ENCODE data around the gene IMMP2L.

The IMMP2L gene

DNA sequence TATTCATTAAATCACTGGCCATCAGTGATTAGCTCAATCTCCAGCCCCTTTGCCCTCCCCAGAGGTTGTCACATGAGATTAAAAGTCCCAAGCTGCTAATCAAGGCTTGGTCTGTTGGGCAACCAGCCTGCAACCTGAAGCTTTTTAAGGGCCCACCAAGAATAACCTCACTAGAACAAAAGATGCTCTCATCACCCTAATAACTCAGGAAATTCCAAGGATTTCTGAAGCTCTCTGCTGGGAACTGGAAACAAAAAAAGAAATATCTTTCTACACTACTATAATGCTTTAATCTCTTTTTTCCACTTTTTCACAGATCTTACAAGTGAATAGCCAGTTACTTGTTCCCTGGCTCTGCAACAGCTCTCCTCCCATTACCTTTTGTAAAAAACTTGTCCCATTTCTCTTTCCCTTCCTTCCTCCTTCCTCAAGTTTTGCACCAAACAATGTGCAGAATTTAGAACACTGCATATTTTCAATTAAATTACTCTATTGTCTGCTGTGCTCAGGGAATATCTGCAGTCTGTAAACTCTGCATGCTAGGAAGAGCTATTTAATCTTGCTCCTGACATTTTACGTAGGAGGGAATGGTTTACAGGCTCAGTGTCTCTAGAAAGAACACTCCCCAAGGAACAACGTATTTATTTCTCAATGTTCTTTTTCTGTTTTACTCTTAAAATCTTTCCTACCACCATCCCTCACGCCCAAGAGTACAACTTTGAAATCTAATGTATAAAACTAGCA, 169.1 kb downstream of the IMMP2L start:
- DNase-seq (ENCODE audit: low read depth in 2 of 2): no peak

DNA sequence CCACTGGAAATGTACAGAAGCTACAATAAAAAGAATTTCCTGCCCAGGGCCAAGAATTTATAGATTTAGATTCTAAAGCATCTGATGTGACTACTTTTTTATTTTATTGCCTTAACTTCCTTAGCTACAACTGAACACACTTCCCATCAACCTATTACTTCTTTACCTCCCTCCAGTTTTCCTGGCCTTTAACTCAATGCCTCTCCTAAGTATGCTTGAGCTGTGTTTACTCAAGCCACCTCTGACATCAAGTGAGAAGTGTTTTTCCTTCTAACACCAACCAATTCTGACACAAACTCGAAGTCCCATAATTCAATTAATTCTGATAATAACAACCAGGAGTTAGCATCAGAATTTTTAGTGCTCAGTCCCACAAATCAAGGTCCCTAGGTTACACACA, 170.0 kb downstream of the IMMP2L start:
- DNase-seq (ENCODE audit: low read depth in 2 of 2): no peak

DNA sequence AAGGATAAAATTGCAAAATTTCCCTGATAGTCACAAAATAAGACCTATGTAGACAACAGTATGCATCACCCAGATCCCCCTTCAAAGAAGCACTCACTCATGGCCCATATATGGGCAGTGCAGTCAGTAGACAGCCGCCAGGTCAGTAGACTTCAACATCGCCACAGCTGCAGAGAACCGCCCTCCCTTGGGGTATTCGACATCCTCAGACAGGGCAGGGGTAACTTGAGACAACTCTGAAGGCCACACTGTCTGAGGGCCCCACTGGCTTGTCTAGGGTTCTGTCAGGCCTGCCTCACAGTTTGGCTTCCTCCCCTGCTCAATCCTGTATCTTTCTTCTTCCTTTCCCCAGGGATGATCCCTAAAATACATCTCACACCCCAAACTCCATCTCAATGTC, 172.3 kb downstream of the IMMP2L start:
- DNase-seq (ENCODE audit: low read depth in 2 of 2): no peak

DNA sequence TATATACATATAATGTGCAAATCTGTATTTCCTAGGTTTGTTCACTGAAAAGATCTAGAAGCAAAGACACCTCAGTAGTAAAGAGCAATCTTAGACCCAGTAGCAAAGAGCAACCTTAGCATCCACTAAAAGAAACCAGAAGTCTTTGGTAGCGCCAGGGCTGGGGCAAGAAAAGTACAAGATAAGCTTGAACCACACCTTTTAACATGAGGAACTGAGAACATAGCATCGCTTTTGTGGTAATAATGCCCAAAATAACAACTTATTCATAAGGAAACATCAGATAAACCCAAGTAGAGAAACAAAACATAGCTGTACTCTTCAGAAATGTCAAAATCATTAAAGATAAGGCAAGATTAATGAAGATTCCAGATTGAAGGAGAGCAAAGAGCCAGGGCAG, 173.4 kb downstream of the IMMP2L start:
- DNase-seq (ENCODE audit: low read depth in 2 of 2): no peak

DNA sequence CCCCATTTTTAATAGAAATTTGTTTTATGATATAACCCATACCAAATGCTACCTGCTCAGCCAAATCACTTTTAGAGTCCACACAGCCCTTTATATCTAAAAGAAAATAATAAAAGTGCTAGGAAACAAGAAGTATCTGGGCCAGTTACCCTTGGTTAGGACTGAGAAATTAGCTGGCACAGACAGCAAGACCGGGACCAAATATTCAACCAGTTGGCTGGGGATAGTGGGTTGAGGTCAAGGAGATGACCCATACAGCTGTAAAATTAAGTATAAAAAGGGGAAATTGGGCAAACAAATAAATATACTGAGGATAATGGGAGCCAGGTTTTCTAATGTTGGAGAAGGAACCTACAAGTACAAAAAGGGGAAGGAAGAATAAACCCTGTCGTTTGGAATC, 174.3 kb downstream of the IMMP2L start:
- DNase-seq (ENCODE audit: low read depth in 2 of 2): no peak

DNA sequence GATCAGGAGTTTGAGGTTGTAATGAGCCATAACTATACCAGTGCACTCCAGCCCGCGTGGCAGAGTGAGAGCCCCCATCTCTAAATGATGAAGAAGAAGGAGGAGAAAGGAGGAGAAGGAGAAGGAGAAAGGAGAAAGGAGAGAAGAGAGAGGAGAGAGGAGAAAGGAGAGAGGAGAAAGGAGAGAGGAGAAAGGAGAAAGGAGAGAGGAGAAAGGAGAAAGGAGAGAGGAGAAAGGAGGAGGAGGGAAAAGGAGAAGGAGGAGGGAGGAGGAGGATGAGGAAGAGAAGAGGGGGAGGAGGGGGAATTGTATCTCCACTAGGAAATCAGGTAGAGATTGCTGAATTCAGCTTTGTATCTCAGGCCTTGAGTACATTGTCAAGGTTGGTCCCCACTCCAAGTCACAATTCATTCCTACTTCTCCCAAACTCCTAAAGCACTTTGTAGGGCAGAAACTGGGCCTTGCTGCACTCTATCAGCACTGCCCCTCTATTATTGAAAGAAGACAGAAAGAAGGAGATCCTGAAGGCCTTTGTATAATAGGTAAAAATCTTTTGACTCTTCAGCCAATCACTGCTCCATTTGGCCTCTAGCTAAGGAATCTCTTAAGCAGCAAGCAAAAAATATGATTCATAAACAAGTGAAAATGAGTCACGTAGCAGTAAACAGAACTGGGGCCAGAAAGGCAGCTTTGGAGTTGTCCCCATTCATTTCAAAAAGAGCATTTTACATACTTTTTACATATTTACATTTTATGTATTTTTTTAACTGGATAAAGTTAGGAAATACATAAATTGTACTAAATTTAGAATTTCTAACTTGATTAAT, 178.0 kb downstream of the IMMP2L start:
- DNase-seq (ENCODE audit: low read depth in 2 of 2): no peak

DNA sequence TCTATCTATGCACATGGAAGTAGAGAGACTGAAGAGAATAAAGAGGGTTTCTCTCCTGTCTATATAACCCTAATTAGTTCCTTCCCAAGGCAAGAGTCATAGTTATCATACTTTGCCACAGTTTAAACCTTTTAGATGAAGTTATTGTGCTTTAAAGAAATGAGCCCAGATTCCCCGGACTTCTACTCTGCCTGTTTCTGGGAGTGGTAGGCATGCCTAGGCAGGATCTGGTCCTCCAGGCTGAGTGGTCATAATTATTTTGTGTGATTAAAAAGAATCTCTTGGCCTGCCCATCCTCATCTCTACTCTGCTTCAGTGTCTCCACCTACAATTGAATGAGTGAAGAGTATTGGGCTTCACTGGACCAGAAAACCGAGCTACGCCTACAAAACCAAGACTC, 179.2 kb downstream of the IMMP2L start:
- no peak for DNase-seq (ENCODE audit: low read depth in 2 of 2)

DNA sequence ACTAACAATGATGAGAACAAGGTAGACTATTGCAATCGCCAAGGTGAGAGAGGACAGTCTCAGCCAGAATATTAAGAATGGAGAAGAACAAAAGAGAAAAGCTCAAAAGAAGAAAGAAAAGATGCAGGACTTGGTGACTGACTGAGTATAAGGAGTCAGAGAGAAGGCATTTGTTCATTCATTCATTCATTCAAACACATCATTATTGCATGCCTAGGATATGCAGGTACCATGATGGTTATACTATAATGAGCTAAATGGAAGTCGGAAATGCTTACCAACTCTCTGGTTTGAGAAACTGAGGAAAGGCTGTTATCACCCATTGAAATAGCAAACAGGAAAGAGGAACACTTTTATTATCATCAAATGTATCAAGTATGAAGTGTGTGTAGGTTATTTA, 180.7 kb downstream of the IMMP2L start:
- no peak for DNase-seq (ENCODE audit: low read depth in 2 of 2)

DNA sequence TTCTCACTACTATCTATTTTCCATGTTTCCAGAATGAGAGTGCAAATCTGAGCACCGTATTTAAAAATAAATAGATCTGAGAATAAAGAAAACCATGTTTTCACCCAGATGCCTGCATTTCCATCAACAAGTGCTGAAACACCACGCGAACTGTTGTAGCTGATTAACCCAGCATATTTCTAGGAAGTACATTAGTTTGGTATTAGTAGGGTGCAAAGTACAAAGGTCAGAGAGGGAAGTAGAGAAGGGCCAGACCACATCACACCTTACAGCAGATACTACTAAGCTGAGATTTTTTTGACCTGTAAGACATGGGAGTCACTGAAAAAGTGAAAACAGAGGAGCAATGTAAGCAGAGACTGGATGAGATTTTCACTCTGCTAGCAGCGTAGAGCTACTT, 181.3 kb downstream of the IMMP2L start:
- DNase-seq (ENCODE audit: low read depth in 2 of 2): no peak

DNA sequence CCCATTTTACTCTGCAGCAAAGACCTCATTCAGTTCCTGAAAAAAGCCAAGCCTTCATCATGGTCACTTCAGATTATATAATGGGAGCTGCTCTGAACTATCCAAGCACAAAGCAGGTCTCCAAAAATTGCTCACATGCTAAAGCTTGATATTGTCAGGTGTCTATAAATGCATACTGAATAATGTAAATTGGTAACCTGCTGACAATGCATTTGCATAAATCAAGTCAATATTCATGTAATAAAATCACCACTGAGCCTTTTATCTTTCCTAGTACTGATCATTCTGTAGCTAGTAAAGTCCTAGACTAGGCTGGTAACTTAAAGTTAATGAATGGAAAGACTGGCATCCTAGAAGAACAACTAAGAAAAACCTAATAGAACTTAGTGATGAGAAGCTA, 188.3 kb downstream of the IMMP2L start:
- DNase-seq (ENCODE audit: low read depth in 2 of 2): no peak

DNA sequence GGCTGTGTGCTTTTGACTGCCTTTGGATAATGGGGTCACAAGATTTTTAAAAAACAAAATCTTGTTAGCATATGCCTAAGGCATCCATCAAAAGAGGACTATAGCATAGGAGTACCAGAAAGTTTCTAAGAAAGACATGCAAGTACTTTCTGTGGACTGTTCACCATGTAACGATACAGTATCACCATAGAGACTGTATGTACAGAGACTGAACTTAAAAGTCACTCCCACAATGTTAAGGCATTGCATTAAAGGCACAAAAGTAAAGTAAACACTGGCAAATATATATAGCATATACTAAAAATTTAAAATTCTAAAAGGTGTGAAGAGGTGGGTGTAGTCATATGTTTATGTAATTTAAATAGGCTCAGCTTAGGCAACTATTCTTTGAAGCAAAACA, 190.9 kb downstream of the IMMP2L start:
- DNase-seq (ENCODE audit: low read depth in 2 of 2): no peak

DNA sequence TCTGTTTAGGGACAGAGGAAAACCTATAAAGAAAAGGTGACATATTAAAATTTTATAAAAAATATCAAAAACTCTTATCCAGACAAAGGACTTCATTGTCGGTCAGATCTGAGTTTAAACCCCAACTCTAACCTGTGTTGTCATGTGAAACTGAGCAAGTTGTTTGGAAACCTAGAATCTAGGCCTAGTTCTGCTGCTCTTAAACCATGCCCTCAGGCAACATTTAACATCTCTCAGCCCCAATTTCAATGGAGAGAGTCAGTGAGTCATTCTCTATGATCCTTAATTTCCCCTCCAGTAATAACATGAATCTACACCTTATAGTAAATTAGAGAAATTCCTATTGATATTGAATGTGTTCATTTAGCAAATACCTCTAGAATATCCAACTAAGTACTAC, 192.3 kb downstream of the IMMP2L start:
- DNase-seq (ENCODE audit: low read depth in 2 of 2): no peak

DNA sequence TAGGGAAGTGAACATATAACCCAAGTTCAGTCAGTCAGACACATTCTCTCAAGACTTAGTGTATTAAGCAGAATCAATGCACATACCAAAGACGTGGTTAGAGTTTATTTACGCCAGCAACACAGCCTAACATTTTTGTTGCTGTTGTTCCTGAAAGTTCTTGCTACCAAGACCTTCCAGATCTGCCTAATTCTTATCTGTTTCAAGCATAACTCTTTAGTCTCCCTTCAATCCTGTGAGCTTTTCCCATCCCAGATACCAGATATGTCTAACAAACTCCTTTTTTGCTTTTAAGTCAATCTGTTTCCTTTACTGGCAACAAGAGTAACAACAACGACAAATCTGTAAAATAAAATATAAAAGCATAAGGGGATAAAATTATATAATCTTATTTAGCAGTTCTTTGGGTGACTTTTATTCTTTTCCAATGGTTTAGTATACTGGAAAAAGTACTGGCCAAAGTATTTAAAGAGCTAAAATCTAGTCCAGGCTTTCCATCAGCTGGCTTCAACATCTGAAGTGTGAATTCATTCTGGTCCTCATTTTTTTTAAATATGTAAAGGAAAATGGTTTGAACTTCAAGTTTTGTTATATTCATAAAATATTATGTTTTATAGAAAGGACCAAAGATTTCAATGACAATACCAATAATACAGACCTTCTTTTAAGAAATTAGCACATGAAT, 193.8 kb downstream of the IMMP2L start:
- no peak for DNase-seq (ENCODE audit: low read depth in 2 of 2)

DNA sequence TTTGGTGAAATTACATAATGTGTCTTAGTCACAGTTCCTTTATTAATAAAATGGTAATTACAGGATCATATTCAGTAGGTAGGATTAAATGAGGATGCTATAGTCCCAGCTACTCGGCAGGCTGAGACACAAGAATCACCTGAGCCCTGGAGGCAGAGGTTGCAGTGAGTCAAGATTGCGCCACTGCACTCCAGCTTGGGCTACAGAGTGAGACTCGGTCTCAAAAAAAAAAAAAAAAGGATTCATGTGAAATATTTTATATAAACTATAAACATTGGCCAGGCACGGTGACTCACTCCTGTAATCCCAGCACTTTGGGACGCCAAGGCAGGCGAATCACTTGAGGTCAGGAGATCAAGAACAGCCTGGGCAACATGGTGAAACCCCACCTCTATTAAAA, 197.9 kb downstream of the IMMP2L start:
- no peak for DNase-seq (ENCODE audit: low read depth in 2 of 2)

DNA sequence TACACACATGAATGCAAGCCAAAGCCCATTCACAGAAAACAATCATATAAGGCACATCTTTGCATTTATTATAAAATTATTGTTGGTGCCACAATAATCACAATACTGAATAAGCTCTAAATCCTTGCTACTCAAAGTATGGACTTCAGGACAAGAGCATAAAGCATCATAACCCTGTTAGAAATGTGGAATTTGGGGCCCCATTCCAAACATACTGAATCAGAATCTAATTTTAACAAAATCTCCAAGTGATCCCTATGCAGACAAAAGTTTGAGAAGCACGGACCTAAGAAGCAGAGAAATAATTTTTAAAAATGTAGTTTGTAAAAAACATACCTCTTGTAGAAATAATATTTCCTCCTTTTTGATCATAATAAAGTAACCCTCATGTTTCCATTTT, 199.2 kb downstream of the IMMP2L start:
- no peak for DNase-seq (ENCODE audit: low read depth in 2 of 2)

DNA sequence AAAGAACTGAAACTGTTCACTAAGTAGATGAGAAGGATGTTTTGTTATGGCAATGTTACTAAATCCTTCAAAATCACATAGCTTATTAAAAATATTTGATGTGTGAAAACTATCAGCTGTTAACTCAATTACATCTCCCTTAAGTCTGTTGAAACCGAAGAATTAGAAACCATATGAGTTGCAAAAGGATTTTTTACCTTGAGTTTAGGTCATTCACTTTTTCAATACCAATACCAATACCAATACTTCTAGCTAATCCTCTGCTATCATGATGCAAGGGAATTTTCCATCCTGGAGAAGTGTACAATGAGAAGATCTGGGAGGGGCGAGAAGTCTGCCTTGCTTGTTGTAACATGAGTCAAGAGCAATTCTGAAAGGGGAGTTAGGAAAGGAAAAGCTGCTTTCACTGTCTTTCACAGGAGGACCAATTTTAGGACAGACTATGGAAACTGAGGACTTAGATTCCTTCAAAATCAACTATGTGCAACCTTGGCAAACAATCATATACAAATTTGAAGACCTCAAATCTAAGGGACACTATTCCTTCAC, 199.7 kb downstream of the IMMP2L start:
- no peak for DNase-seq (ENCODE audit: low read depth in 2 of 2)

DNA sequence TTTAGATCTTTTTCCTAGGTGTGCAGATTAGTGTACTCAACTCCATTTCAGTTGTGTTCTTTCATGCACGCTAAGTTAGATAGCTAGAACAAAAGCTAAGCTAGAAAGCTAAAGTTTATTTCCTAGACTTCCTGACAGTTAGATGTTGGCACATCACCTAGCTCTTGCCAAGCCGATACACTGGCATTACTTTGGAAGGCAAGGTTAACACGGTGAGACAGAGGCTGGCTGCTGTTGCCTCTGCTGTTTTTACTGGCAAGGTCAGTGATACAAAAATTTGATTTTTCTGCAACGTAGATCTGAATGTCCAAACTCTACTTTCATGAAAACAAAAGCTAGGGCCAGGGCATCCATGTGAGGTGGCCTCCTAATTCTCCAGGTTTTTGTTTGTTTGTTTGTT, 203.4 kb downstream of the IMMP2L start:
- DNase-seq (ENCODE audit: low read depth in 2 of 2): no peak

DNA sequence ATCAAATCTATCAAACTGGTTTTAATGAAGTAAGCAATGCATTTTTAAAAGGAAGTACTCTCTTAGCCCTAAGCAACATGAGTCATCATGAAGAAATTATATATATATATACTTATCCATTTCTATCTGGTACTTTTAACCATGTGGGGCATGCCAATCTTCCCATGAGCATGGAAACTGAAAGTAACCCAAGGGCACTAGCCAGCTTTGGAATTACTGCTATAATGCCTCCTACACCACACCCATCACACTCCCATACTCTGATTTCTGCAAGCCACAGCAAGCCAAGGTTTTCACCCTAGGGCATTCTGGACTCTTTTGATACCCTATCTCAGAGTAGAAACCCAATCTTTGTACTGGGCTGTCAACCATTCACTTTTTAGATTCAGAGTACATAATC, 204.6 kb downstream of the IMMP2L start:
- no peak for DNase-seq (ENCODE audit: low read depth in 2 of 2)

DNA sequence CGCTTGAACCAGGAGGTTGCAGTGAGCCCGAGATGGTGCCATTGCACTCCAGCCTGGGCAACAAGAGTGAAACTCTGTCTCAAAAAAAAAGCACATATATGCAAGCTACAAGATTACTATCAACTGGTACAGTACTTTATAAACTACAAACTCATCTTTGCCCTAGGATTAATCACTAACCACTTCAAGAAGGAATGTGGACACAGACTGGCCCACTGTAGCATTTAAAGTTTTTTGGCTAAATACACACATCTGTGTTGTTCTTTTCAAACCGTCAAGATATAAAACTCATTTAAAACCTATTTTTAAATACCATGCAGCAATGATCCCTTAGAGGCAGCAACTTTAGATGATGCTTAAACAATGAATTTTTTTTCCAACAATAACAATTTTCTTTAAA, 205.4 kb downstream of the IMMP2L start:
- DNase-seq (ENCODE audit: low read depth in 2 of 2): no peak

DNA sequence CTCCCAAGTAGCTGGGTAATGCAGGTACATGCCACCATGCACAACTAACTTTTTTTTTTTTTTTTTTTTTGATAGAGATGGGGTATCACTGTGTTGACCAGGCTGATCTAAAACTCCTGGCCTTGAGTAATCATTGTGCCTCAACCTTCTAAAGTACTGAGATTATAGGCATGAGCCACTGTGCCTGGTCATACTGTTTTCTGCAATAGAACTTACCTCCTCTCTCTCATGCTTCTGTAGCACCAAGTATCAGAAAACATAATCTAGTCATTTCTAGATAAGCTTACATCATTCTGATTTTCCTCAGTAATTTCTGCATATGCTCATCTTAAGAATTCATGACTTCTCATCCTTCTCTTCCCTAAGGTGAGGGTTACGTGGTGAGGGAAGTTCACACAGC, 210.0 kb downstream of the IMMP2L start:
- DNase-seq (ENCODE audit: low read depth in 2 of 2): no peak

DNA sequence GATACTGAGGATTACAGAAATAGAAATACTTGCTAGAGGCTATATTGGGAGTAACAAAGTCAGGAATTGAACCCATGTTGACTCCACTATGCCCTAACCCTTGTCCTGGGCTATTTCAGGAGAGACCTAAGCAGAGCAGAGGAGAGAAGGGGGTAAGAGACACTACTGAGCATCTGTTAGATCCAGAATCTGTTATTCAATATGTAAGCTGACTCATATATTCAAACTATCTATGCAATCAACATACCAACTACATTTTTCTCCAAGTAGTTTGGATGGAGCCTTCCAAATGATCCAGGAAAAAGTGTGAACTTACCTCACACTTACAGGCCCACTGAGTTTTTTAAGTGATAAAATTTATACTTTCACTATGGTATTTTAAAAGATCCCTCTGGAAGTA, 216.1 kb downstream of the IMMP2L start:
- DNase-seq (ENCODE audit: low read depth in 2 of 2): no peak

DNA sequence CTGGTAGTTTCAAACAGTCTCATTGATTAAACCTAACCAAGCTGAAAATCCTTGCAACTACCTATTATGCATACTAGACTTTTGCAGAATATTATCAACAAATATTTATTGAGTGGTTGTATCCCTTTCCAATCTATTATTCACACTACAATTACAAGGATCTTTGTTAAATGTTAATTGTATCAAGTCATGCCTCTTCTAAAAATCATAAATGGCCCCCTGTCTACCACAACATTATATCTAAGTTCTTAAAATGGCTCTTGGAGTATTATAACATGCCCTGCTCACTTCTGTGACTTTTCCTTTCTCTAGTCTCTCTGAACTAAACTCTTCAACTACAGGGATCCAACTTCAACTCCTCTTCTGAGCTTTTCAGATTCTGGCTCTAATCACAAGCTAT, 219.3 kb downstream of the IMMP2L start:
- DNase-seq (ENCODE audit: low read depth in 2 of 2): no peak

DNA sequence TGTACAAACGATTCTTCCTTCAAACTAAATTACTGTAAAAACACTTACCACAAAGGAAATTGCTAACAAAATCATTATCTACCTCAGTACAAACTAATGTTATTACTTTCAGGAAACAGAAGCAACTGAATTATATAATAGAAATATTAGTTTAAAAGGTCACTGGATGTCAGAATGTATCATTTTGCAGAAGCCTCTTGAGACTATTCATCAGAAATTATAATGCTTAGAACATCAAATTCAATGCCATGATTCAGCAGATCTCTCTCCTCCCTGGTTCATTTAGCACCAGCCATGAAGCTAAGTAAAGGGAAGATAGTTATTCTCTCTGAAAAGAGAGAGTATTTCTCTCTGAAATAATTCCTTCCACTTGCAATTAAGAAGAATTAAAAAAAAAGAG, 223.3 kb downstream of the IMMP2L start:
- DNase-seq (ENCODE audit: low read depth in 2 of 2): no peak

Data from stimulated activated CD8-positive, alpha-beta memory T cell treated with anti-CD3 and anti-CD28 coated beads, Interleukin-15, amount 100 ng/mL, for 4 hours (primary cell).